NK-92 (cell line): ENCODE measurements around the gene TFDP1.

Experiments used
- DNase-seq: peaks from one replicate; lab custom pipeline; 2025; ENCODE audit not compliant: unreplicated experiment; lab: John Stamatoyannopoulos, UW

TFDP1 gene

DNA sequence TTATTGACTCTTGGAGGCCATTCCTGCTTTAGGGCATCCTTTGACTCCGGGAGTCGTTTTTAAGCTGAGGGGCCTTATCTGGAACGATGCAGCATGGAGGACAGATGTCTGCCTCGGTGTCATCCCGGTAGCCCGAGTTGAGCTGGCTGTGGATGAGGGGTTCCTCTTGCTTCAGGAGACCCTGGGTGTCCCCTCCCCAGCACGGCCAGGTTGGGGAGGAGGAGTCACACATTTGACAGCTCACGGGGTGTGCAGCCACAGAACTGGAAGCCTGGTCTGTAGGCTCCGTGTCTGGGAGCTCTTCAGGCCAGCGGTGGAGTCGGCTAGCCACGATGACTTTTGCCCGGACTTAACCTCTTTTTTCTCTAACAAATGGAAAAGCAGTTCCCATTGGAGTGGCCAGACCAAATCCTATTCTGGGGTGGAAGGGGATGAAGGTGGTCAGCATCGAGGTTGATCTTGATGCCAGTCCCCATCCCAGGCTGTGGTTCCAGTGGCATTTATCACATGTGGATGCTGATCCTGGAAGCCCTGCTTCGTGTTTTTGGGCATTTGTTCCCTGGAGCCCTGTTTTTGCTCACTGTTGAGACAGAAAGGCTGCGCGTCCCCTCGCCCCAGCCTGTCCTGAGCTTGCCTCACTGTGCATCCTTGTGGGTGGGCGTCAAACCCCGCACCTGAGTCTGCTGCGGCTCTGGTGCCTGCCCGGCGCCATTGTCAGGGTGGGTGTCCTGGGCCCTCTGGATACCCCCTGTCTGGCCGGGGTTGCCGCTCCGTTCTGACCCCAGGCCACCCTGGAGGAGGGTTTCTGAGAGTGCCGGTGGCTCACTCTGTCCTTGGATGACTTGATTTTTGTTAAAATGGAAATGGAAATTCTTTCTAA lies 12.0 kb downstream of the TFDP1 start:
- no peak for DNase-seq

DNA sequence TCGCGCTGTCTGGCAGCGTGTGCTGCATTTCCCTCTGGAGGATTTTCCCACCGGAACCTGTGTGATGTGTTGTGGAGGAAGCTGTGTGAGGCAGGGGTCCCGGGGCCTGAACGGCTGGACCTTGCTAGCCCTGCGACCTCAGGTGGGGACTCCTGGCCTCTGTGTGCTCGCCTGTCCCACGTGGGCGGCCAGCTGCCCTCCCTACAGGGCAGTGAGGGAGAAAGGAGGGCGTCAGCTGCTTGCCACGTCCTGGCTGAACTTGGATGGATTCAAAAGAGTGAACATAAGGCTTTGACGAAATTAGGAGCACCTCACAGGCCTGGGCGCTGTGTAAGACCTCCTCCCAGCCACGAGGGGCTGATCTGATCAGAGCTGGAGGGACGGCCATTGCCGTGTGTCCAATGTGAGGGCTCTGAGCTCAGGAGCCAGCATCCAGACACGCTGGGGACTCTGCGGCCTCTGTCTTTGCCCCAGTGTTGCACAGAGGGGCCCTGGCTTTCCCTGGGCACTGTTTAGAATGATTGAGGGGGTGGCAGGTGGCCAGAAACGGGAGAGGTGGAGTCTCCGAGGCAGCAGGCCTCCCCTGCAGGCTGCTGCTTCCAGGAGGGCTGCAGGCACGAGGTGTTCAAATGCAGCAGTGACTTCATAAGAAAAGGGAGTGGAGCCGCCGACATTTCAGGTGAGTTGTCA lies 13.0 kb downstream of the TFDP1 start:
- DNase-seq = no peak

- DNase-seq = no peak
These were observed 13.5 kb downstream of the TFDP1 start for GRCh38 chr13:113598081-113598410.

DNA sequence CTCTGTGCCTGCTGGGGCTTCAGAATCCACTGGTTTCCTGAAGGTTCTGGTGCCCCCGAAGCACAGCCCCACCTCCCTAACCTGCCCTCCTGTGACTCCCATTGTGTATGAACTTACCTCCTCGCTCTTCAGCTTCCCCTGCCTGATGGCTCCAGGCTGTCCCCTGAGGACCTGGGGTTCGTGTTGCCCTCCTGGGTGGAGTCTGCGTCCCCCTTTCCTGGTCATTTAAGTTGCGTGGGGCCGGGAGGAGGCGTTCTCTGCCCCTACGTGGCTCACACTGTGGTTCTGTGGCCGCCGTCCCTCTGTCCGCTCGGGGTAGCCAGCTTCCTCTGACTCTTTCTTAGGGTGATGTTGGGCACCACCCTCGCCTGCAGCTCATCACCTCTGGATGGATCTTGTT lies 13.9 kb downstream of the TFDP1 start:
- no peak for DNase-seq

DNA sequence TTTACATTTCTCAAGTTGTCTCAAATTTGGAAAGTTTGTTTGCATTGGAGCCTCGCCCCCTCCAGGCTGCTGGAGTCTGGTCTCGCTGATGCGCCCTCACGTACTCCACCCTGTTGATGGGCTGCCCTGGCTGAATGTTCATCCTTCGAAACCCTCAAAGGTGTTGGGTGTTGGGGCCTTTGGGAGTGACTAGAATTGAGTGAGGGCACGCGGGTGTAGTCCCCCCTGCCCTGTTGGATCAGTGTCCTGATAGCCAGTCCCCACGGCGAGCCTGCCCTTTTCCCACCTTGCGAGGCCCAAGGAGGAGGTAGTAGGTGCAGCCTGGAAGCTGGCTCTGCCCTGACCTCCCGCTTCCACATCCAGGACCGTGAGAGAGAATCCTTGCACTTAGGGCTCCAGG lies 14.8 kb downstream of the TFDP1 start:
- DNase-seq = no peak

DNA sequence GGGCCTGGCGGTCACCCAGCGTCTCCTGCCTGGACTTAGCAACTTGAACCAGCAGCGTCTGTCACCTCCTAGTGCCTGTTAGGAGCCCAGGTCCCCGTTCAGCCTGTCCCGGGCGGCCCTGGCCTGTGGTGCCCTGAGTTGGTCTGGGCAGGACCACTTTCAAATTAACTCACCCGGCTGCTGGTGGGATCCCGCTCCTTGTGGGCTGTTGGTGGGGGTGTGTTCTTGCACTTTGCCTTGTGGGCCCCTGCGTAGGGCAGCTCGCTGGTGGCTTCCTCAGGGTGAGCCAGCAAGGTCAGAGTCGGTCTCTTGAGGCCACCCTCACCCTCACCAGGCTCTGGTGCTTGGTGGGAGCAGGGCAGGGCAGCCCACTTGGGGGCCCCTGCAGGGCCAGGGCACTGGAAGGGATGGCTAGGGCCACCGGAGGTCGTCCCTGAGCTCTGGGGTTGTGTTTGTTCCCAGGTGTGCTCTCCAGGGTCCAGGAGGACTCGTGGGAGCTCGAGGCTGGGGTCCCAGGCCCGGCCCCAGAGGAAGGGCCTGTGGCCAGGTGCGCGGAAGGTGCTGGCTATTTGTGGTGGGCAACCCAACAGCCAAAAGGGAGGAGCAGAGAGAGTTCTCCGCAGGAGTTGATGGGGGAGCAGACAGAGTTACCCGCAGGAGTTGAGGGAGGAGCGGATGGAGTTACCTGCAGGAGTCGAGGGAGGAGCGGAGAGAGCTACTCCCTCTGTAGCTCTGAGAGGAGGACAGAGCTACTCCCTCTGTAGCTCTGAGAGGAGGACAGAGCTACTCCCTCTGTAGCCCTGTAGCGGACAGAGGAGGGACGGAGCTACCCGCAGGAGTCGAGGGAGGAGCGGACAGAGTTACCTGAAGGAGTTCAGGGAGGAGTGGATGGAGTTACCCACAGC lies 16.9 kb downstream of the TFDP1 start:
- no peak for DNase-seq

DNA sequence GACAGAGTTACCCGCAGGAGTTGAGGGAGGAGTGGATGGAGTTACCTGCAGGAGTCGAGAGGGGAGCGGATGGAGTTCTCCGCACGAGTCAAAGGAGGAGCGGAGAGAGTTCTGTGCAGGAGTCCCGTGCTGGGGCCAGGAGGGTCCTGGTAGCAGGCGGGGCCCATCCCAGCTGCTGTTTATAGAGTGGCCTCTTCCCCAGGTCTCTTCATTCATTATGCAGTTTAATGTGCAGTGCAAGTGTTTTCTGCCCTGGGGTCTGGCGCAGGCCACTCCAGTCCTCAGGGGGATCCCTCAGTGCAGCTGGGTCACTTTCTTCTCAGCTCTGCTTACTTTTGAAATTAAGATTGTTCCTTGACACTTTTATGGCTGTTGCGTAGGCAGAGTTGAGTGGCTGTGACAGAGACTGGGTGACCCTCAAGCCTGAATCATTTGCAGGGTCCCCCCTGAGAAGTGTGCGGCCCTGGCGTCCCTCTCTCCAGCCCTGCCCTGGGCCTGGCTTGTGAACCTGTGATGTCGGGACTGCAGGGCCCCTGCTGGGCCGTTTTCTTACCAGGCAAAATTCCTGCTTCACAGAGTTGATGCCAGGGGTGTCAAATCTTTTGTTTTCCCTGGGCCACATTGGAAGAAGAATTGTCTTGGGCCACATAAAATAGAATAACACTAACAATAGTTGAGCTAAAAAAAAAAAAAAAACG lies 17.9 kb downstream of the TFDP1 start:
- no peak for DNase-seq

DNA sequence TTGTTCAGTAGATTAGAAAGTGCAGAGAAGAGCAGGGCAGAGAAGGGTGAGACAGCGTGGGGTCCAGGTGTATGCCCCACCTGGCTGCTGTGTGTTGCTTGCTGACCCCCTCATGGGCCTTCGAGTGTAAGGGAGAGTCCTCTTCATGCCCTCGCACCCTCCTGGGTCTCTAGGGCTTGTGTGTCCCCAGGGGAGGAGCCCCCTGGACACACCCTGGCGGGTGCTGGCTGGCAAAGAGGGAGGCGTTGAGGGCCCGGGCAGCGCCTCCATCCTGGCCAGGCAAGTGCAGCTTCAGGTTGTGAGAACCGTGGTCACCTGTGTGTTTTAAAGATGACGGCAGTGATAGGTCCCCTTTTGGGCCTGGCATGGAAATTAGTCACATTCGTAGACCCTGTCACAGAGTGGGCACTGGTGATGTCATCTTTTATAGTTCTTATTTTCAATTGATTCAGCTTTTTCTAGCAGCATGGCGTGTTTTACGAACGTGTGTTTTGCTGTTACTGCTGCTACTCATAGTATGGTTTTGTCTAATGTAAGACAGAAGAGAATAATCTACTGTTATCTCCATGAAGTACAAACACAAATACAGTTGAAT lies 18.7 kb downstream of the TFDP1 start:
- DNase-seq = no peak

DNA sequence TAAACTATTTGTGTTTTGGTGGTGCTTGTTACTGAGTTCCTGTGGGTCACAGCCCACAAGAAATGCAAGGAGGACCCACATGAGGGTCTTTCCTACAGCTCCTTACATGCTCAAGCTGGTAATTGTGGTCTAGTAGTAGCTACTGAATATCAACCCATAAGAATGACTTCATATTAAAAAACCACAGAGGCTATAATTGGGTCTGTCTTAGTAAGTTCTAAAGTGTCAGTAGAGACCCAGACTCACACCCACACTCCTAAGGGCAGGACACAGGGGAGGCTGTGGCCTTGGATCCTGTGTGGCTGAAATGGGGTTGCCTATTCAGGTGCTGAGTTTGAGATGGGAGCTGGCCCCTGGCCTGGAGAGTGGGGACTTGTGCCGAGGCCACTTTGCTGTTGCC lies 19.6 kb downstream of the TFDP1 start:
- no peak for DNase-seq

- DNase-seq = no peak
These were observed 20.9 kb downstream of the TFDP1 start for GRCh38 chr13:113605461-113605860.

GRCh38 chr13:113605866-113606438 lies 21.4 kb downstream of the TFDP1 start:
- DNase-seq = no peak

DNA sequence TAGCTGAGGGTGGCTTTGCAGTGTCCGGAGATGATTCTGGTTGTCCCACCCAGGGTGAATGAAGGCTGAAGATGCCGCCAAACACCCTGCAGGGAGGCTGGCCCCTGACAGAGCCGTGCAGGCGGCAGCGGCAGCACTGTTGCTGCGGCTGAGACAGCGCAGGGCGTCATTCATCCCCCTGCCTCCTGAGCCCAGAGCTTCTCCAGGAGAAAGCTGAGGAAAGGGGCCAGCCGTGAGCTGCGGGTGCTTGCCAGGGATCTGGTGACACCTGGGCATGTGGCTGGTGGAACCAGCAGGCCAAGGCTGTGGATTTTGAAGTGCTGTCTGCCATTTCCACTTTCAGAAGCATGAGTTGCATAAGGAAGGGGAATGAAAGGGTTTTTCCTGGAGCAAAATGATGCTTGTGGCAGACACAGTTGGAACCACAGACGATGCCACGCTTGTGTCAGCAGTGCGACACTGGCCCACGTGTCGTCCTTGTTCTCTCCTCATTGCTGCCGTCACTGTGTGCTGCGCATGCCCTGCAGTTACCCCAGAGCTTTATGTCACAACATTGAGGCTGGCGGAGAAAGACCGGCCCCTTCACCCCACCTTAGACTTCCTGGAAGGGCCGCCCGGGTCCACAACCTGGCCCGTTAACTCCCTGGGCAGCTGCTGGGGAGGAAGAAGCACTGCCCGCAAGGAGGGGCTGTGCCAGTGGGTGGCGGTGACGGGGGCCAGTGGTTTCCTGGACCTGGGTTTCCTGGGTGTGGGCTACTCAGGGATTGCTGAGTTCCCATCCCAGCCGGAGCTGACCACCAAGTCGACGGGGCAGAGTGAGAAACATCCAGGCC lies 22.7 kb downstream of the TFDP1 start:
- DNase-seq = no peak

DNA sequence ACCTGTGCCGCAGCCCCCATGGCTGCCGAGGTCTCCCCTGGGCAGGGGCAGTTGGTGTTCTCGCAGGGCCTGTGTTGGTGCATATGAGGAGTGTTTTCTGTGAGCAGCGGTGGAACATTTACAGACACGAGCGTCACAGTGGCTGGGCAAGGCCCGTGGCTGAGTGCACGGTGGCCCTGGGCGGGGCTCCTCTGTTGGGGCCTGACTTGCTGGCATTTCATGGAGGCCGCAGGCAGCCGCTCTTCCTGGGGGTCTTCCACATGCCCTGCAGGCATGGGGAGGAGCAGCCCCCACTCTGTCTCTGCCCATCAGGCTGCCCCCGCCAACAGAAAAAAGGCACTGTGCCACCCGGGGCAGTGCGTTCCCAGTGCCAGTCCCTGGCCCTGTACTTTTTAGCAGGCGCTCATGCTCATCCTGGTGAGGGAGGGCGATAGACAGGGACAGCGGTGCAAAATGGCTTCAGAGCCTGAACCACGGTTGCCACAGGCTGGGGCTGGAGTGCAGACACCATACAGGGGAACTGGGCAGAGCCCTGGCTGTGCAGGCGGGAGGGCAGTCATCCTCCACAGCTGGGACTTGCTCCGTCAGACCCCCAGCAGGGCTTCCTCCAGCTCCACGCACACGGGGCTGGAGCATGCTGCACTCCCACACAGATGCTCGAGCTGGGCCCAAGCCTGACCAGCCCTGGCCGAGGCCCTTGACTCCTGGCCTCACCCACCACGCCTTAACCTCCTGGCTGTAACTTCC lies 23.5 kb downstream of the TFDP1 start:
- DNase-seq = no peak

DNA sequence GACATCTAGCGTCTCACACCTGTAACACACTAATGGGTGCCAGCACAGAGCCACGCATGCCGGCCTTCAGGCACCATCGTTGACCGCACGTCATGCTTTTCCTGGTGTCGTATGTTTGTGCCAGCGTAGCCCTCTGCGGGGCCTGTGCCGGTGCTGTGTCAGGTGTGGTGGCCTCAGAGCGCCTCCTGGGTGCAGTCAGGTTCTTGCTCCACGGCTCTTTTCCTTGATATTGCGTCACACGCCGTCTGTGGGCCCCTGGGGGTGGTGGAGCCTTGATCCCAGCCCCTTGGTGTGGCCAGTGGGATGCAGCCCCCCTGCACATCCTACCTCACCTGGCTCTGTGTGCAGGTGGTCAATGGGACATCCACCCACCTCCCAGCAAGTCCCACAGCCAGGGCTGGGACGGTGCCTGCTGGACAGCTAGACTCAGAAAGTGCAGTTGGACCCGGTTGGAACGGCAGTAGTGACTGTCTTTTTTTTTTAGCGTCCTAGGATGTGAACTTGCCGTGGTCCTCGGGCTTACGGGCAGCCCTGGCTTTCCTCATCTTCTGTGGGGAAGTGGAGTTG lies 24.5 kb downstream of the TFDP1 start:
- no peak for DNase-seq

GRCh38 chr13:113609616-113610015 lies 25.1 kb downstream of the TFDP1 start:
- DNase-seq = no peak

GRCh38 chr13:113610266-113610665 lies 25.7 kb downstream of the TFDP1 start:
- no peak for DNase-seq

- DNase-seq = no peak
These were observed 27.4 kb downstream of the TFDP1 start for GRCh38 chr13:113611996-113612395.

DNA sequence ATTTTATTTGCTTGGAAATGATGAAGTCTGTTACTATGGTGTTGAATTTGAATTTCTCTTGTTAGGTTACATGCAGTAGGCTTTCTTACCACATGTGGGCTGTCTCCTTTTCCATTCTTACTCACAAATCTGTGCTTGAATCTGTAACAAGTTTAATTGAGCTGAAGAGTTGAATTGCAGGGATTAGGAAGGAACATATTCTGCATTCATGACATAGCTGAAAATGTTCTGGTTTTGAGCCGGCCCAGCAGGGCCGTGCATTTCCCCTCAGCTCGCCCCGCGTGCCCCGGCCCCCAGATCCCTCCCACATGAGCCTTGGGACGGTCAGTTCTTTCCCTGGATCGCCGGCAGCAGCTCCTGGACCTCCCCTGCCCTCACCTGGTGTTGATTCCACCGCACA lies 28.1 kb downstream of the TFDP1 start:
- DNase-seq = no peak
